ENCODE measurements around the gene TMC1. TPM values are rescaled to one million over a fixed set of nuclear protein-coding genes. Genes with fewer than 3 reads are reported as not detected.

The TMC1 gene
- total and polyA plus RNA-seq, 2 of the 13 experiments (the other 11 are each of a cell fraction or from before 2014, with no cell fraction given): 0.02 to 0.03 TPM

- TF ChIP-seq ZNF660 (CRISPR knock-in tag; IDR thresholded peaks at IDR 0.05; ENCODE audit: borderline replicate concordance, low read depth) (no peak), SAFB2 (CRISPR knock-in tag; IDR thresholded peaks at IDR 0.05; ENCODE audit: borderline replicate concordance, low read depth) (no peak), FOSL1 (CRISPR knock-in tag; IDR thresholded peaks at IDR 0.05; ENCODE audit: borderline replicate concordance) (peak; percentile 34; the same call in 1 of the 2 replicates), SALL1 (CRISPR knock-in tag; IDR thresholded peaks at IDR 0.05) (no peak; the same call in 1 of the 2 replicates), NFAT5 (CRISPR knock-in tag; IDR thresholded peaks at IDR 0.05) (no peak), KDM1A (CRISPR knock-in tag; IDR thresholded peaks at IDR 0.05) (0 out of 2 replicates have a peak, but pooled peaks have one; percentile 11), ZSCAN29 (CRISPR knock-in tag; conservative IDR thresholded peaks at IDR 0.05) (no peak), ZNF326 (CRISPR knock-in tag; IDR thresholded peaks at IDR 0.05; ENCODE audit: borderline replicate concordance) (no peak), ZKSCAN5 (CRISPR knock-in tag; IDR thresholded peaks at IDR 0.05) (no peak), ZNF770 (CRISPR knock-in tag; IDR thresholded peaks at IDR 0.05) (no peak), SOX5 (CRISPR knock-in tag; IDR thresholded peaks at IDR 0.05; ENCODE audit: borderline replicate concordance) (peak; percentile 43; the same call in 1 of the 2 replicates), SNRNP70 (IDR thresholded peaks at IDR 0.05; ENCODE audit: low read depth, low read length) (no peak), NFIB (CRISPR knock-in tag; IDR thresholded peaks at IDR 0.05; ENCODE audit: borderline replicate concordance) (no peak), PHB2 (IDR thresholded peaks at IDR 0.05; ENCODE audit: partially characterized antibody) (no peak), SOX6 (IDR thresholded peaks at IDR 0.05) (no peak), SOX6 (CRISPR knock-in tag; IDR thresholded peaks at IDR 0.05) (peak; percentile 42; the same call in 1 of the 2 replicates), ELF1 (CRISPR knock-in tag; IDR thresholded peaks at IDR 0.05) (peak; percentile 78), MED1 (CRISPR knock-in tag; IDR thresholded peaks at IDR 0.05) (peak; percentile 54), FOXO1 (CRISPR knock-in tag; IDR thresholded peaks at IDR 0.05) (peak; percentile 19; the same call in 1 of the 2 replicates), THRA (CRISPR knock-in tag; IDR thresholded peaks at IDR 0.05; ENCODE audit: borderline replicate concordance) (peak; percentile 89; the same call in 1 of the 2 replicates), ZNF253 (CRISPR knock-in tag; IDR thresholded peaks at IDR 0.05; ENCODE audit: borderline replicate concordance) (no peak), ZKSCAN8 (CRISPR knock-in tag; IDR thresholded peaks at IDR 0.05; ENCODE audit: borderline replicate concordance) (no peak), TP53 (CRISPR knock-in tag; conservative IDR thresholded peaks at IDR 0.05) (no peak)
Observed at GRCh38 chr9:72477930-72478518, 43.4 kb upstream of the TMC1 start (continued).

All from HepG2 (cell line).